Kidney (tissue), 14 donors: ENCODE results near the gene SVBP. TPM values are rescaled to one million over a fixed set of nuclear protein-coding genes. Genes with fewer than 3 reads are reported as not detected.

Experiments used
- DNase-seq, 5 donors: peaks; one replicate each; pipeline ENCODE4 v3.0.0-alpha.2; 2013 to 2020
- FAIRE-seq: peaks from 2 replicates; lab custom pipeline; 2012; peaks lifted over from hg19 to GRCh38; lab: Jason Lieb, UNC
- H3K27ac ChIP-seq, 2 donors: one replicate each; pipeline ENCODE4 v1.7.0; 2013; ENCODE audit warnings: low read depth in 2 of 2, low read length in 2 of 2, inconsistent platforms in 1 of 2
- H3K27me3 ChIP-seq: one replicate; pipeline ENCODE4 v1.7.1; 2013; ENCODE audit warnings: low read length, inconsistent platforms; ENCODE audit not compliant: control insufficient read depth, insufficient read depth
- H3K36me3 ChIP-seq, 3 donors: one replicate each; pipeline versions ENCODE4 v1.7.0 to v1.7.1; 2013; ENCODE audit warnings: low read length in 3 of 3, control low read depth in 1 of 3, inconsistent platforms in 1 of 3; ENCODE audit not compliant: insufficient read depth in 3 of 3, control insufficient read depth in 2 of 3
- H3K4me1 ChIP-seq, 3 donors: one replicate each; pipeline versions ENCODE4 v1.7.0 to v1.7.1; 2013; ENCODE audit warnings: low read length in 3 of 3, inconsistent platforms in 1 of 3, low read depth in 1 of 3; ENCODE audit not compliant: control insufficient read depth in 2 of 3, insufficient read depth in 2 of 3
- H3K4me3 ChIP-seq, 3 donors: one replicate each; pipeline versions ENCODE4 v1.7.0 to v1.8.1; 2013; ENCODE audit warnings: low read length in 3 of 3, control low read depth in 1 of 3, inconsistent platforms in 1 of 3
- H3K9ac ChIP-seq, 3 donors: one replicate each; pipeline versions ENCODE4 v1.7.0 to v1.7.1; 2013; ENCODE audit warnings: low read length in 3 of 3, control low read depth in 1 of 3, inconsistent platforms in 1 of 3
- H3K9me3 ChIP-seq, 3 donors: one replicate each; pipeline versions ENCODE4 v1.7.0 to v1.7.1; 2013; ENCODE audit warnings: low read length in 3 of 3, control low read depth in 1 of 3, inconsistent platforms in 1 of 3; ENCODE audit not compliant: control insufficient read depth in 2 of 3, insufficient read depth in 1 of 3
- CTCF ChIP-seq: IDR thresholded peaks from 3 replicates; pipeline ENCODE4 v1.5.1; 2012; ENCODE audit warnings: mild to moderate bottlenecking, moderate library complexity, borderline replicate concordance; ENCODE audit not compliant: insufficient read depth; ENCODE audit errors: extremely low read depth
- intact Hi-C: fragments of 100-400 bp; cut with DNase I; formaldehyde crosslinking; loops from one replicate; pipeline ENCODE4 v1.11.1; 2022
- polyA plus RNA-seq: library from polyadenylated mRNA; stranded (reverse); fragments of 350-450 nt; fragmentation: Illumina TruSeq; extraction: RNeasy Lipid Tissue Mini Kit (QIAGEN cat#74804); gene quantifications from one replicate; pipeline ENCODE4 v1.2.3, GENCODE V29; 2014; ENCODE audit warnings: low read depth, low replicate concordance; ENCODE audit not compliant: insufficient read depth
- total RNA-seq: library from RNA; stranded (reverse); fragmentation: NEBNext Ultra II Directional; extraction: Animal tissue kit (Norgen Biotek cat#: 25700); gene quantifications from one replicate; pipeline ENCODE4 v1.2.1, GENCODE V29; 2021
- donor health status: control.
- donor health status: control.
- donor health status: control.
- donor health status: control.
- donor health status: control.
- donor health status: DM: yes; HTN: yes; CAD: no.
- donor health status: Normal renal cell carcinoma (clear cell type).

SVBP gene
- total and polyA plus RNA-seq, 2 donors from 2014 or later = 15.5 to 36.8 TPM

GRCh38 chr1:42822800-42823392 is 5.7 kb upstream of the SVBP start:
- intact Hi-C loops = no loop called here
- no peak overlapping the region for H3K4me3 ChIP-seq
- no peaks in the 10 kb centered on the region for H3K36me3 ChIP-seq
- no peak overlapping the region for H3K9ac ChIP-seq
- no peaks in the 10 kb centered on the region for H3K9me3 ChIP-seq
- H3K27me3 ChIP-seq = no peaks in the 10 kb centered on the region
- TF ChIP-seq CTCF = no peak
- DNase-seq (peak in 2 of 5 donors; percentile 24 to 36), FAIRE-seq (peak; percentile 35)
- H3K27ac ChIP-seq = no peak overlapping the region
- peaks cover 0 to 12% (median 5%) of the 10 kb centered on the region in 3 donors for H3K4me1 ChIP-seq

GRCh38 chr1:42821690-42822089 is 4.5 kb upstream of the SVBP start:
- DNase-seq (no peak), FAIRE-seq (no peak)
- intact Hi-C loops = no loop called here
- H3K9me3 ChIP-seq = no peaks in the 10 kb centered on the region
- no peaks in the 10 kb centered on the region for H3K36me3 ChIP-seq
- H3K27ac ChIP-seq = no peak overlapping the region
- H3K9ac ChIP-seq = no peak overlapping the region
- H3K4me1 ChIP-seq = peaks cover 0 to 17% (median 6%) of the 10 kb centered on the region in 3 donors
- H3K4me3 ChIP-seq = no peak overlapping the region
- H3K27me3 ChIP-seq = no peaks in the 10 kb centered on the region
- no peak for TF ChIP-seq CTCF

GRCh38 chr1:42820813-42821212 is 3.6 kb upstream of the SVBP start:
- DNase-seq = no peak
- no peak for FAIRE-seq
- Histone ChIP-seq H3K9me3 (no peaks in the 10 kb centered on the region), H3K36me3 (no peaks in the 10 kb centered on the region), H3K27me3 (no peaks in the 10 kb centered on the region), H3K4me3 (no peak overlapping the region), H3K4me1 (peaks cover 0 to 22% (median 12%) of the 10 kb centered on the region in 3 donors), H3K9ac (no peak overlapping the region), H3K27ac (no peak overlapping the region)
- no peak for TF ChIP-seq CTCF
- intact Hi-C loops = no loop called here
